Sigmoid colon (tissue), 7 donors: ENCODE results near the gene VPS13D. TPM values are rescaled to one million over a fixed set of nuclear protein-coding genes. Genes with fewer than 3 reads are reported as not detected.

ENCODE experiments used
- DNase-seq: peaks from one replicate; pipeline ENCODE4 v3.0.0-alpha.2; 2019
- H3K27ac ChIP-seq, 4 donors: fragments of 200-600 bp; sonication (generic); one replicate each; pipeline ENCODE4 v1.5.1; 2016 to 2019; ENCODE audit warnings: mild to moderate bottlenecking in 1 of 4
- H3K27me3 ChIP-seq, 3 donors: fragments of 200-600 bp; sonication (generic); one replicate each; pipeline ENCODE4 v1.5.1; 2019; ENCODE audit warnings: mild to moderate bottlenecking in 1 of 3
- H3K36me3 ChIP-seq, 4 donors: fragments of 200-600 bp; sonication (generic); one replicate each; pipeline ENCODE4 v1.5.1; 2016 to 2019
- H3K4me1 ChIP-seq, 4 donors: fragments of 200-600 bp; sonication (generic); one replicate each; pipeline ENCODE4 v1.5.1; 2017 to 2019
- H3K4me3 ChIP-seq, 4 donors: fragments of 200-600 bp; sonication (generic); one replicate each; pipeline ENCODE4 v1.5.1; 2017 to 2019; ENCODE audit warnings: mild to moderate bottlenecking in 2 of 4, moderate library complexity in 1 of 4
- H3K9me3 ChIP-seq, 4 donors: fragments of 200-600 bp in 3 of 4; sonication (generic) in 3 of 4; one replicate each; pipeline versions ENCODE4 v1.5.1 to v1.6.1; 2013 to 2019
- EP300 ChIP-seq, 4 donors: sonication (generic); formaldehyde crosslinking; IDR thresholded peaks; one replicate each; pipeline ENCODE4 v1.6.1; 2017; ENCODE audit warnings: antibody characterized with exemption in 4 of 4
- POLR2A ChIP-seq, 2 donors: fragments of 450-650 bp; IDR thresholded peaks; one replicate each; pipeline ENCODE4 v1.6.1; 2016; ENCODE audit warnings: antibody characterized with exemption in 2 of 2, mild to moderate bottlenecking in 2 of 2, moderate library complexity in 2 of 2
- POLR2AphosphoS5 ChIP-seq, 4 donors: sonication (generic); formaldehyde crosslinking; IDR thresholded peaks; one replicate each; pipeline ENCODE4 v1.6.1; 2017; ENCODE audit warnings: antibody characterized with exemption in 4 of 4
- WGBS, 2 donors: extraction: QIAGEN DNeasy Blood & Tissue Kit; methylation state at CpG; one replicate each; pipeline ENCODE4 v1.1.7; 2013; 5-methylcytosine and 5-hydroxymethylcytosine counted together
- intact Hi-C: fragments of 100-400 bp; cut with DNase I; formaldehyde crosslinking; loops from one replicate; pipeline ENCODE4 v1.15.1; 2023
- polyA plus RNA-seq, 3 donors: library from polyadenylated mRNA; stranded (reverse); fragments of 200-250 nt; gene quantifications; one replicate each; pipeline ENCODE4 v1.2.3, GENCODE V29; 2013
- total RNA-seq, 4 donors: library from RNA; depleted of rRNA; stranded (reverse); fragments of >200 nt; gene quantifications; one replicate each; pipeline ENCODE4 v1.1.0, GENCODE V29; 2016
- TF ChIP-seq, protein P1 (sequence below), 4 experiments: fragments of 450-650 bp in 3 of 4; fragments of 200-600 bp in 1 of 4; IDR thresholded peaks; one replicate each; pipeline ENCODE4 v1.5.1; 2016 to 2019; ENCODE audit warnings: antibody characterized with exemption in 4 of 4, mild to moderate bottlenecking in 3 of 4, moderate library complexity in 2 of 4
- donor health status: healthy with polysubstance abuse.
- donor health status: Bipolar disorder and iron deficiency.
- donor health status: healthy.

VPS13D gene
- total and polyA plus RNA-seq, 7 donors: 7.6 to 90.8 (median 49.7) TPM

- TF ChIP-seq EP300 (IDR thresholded peaks at IDR 0.05): no peak
- TF ChIP-seq, protein P1, sequence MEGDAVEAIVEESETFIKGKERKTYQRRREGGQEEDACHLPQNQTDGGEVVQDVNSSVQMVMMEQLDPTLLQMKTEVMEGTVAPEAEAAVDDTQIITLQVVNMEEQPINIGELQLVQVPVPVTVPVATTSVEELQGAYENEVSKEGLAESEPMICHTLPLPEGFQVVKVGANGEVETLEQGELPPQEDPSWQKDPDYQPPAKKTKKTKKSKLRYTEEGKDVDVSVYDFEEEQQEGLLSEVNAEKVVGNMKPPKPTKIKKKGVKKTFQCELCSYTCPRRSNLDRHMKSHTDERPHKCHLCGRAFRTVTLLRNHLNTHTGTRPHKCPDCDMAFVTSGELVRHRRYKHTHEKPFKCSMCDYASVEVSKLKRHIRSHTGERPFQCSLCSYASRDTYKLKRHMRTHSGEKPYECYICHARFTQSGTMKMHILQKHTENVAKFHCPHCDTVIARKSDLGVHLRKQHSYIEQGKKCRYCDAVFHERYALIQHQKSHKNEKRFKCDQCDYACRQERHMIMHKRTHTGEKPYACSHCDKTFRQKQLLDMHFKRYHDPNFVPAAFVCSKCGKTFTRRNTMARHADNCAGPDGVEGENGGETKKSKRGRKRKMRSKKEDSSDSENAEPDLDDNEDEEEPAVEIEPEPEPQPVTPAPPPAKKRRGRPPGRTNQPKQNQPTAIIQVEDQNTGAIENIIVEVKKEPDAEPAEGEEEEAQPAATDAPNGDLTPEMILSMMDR (IDR thresholded peaks at IDR 0.05): no peak
- TF ChIP-seq POLR2AphosphoS5 (IDR thresholded peaks at IDR 0.05): no peak
- no peak for TF ChIP-seq POLR2A (IDR thresholded peaks at IDR 0.05)
- intact Hi-C loops: no loop called here
- Histone ChIP-seq H3K4me1 (peaks cover 0 to 66% (median 54%) of the 10 kb centered on the region in 4 donors), H3K4me3 (no peak overlapping the region), H3K9me3 (no peaks in the 10 kb centered on the region), H3K27ac (peak overlapping the region; percentile 71 to 85 (median 81)), H3K27me3 (no peaks in the 10 kb centered on the region), H3K36me3 (no peaks in the 10 kb centered on the region)
- DNase-seq: no peak
- whole genome bisulfite sequencing, 2 donors: 91 to 93% methylated on average over 7 of the region's 7 CpGs
Observed at GRCh38 chr1:12183095-12183794, 46.6 kb upstream of the VPS13D start.

- intact Hi-C loops: no loop called here
Observed at GRCh38 chr1:12184008-12184681, 45.7 kb upstream of the VPS13D start.

DNA sequence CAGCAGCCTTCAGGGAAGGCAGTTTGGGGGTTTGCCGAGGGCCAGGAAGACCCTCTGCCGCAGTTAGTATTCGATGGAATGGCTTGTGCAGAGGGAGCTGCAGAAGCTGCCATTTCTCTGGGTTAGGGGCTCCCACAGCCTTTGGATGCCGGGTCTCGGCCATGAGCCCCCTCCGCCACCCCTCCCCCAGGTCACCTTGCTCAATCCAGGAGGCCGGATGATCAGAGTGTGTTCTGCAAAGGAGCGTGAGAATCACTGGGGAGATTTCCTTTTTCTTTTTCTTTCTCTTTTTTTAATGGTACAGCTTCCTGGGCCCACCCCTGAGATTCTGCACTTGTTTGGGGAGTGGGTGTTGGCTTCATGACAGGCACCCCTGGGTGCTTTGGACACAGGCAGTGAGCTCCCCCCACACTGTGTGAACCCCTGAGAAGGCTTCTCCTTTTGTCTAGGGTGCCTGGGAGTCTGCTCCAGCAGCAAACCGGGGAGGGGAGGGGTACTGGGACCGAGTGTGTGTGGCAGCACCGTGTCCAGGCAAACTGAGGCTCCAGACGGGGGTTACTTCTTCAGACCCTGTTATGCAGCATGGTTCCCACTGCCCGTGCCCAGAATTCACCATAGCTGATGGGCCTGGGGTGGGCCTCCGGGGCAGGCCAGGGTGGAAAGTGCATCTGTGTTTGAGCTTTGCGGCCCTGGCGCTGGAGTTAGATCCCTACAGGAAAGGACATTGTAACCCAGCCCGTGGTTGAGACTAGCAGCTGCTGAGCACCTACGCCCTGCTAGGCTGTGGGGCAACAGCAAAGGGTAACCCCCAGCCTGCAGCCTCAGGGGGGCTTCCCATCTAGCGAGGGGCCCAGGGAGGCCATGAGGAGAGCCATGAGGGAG, 44.6 kb upstream of the VPS13D start:
- Histone ChIP-seq H3K4me3 (peak overlapping the region in 2 of 4 donors; percentile 16 to 21), H3K4me1 (peaks cover 0 to 70% (median 59%) of the 10 kb centered on the region in 4 donors), H3K27ac (peak overlapping the region; percentile 71 to 85 (median 81)), H3K9me3 (no peaks in the 10 kb centered on the region), H3K27me3 (no peaks in the 10 kb centered on the region), H3K36me3 (no peaks in the 10 kb centered on the region)
- 77 to 82% methylated on average over 19 of the region's 19 CpGs for WGBS, 2 donors
- no peak for TF ChIP-seq POLR2AphosphoS5 (IDR thresholded peaks at IDR 0.05)
- TF ChIP-seq, protein P1 (IDR thresholded peaks at IDR 0.05): no peak
- TF ChIP-seq POLR2A (IDR thresholded peaks at IDR 0.05): no peak
- TF ChIP-seq EP300 (IDR thresholded peaks at IDR 0.05): no peak
- peak; percentile 65 for DNase-seq
- intact Hi-C loops: no loop called here

More at GRCh38 chr1:12184008-12184681, 45.7 kb upstream of the VPS13D start:
- DNase-seq: peak; percentile 96
- no peaks in the 10 kb centered on the region for H3K36me3 ChIP-seq
- no peaks in the 10 kb centered on the region for H3K27me3 ChIP-seq
- no peaks in the 10 kb centered on the region for H3K9me3 ChIP-seq
- peaks cover 0 to 69% (median 58%) of the 10 kb centered on the region in 4 donors for H3K4me1 ChIP-seq
- H3K27ac ChIP-seq: peak overlapping the region; percentile 71 to 85 (median 81)
- WGBS, 2 donors: 45 to 73% methylated on average over 10 of the region's 10 CpGs
- peak; percentile 60 to 91 (median 78) for TF ChIP-seq POLR2AphosphoS5 (IDR thresholded peaks at IDR 0.05)
- TF ChIP-seq EP300 (IDR thresholded peaks at IDR 0.05): peak in 1 of 4 donors; percentile 86
- TF ChIP-seq, protein P1 (IDR thresholded peaks at IDR 0.05): no peak
- TF ChIP-seq POLR2A (IDR thresholded peaks at IDR 0.05): peak in 1 of 2 donors; percentile 8
- H3K4me3 ChIP-seq: peak overlapping the region in 2 of 4 donors; percentile 16 to 21

DNA sequence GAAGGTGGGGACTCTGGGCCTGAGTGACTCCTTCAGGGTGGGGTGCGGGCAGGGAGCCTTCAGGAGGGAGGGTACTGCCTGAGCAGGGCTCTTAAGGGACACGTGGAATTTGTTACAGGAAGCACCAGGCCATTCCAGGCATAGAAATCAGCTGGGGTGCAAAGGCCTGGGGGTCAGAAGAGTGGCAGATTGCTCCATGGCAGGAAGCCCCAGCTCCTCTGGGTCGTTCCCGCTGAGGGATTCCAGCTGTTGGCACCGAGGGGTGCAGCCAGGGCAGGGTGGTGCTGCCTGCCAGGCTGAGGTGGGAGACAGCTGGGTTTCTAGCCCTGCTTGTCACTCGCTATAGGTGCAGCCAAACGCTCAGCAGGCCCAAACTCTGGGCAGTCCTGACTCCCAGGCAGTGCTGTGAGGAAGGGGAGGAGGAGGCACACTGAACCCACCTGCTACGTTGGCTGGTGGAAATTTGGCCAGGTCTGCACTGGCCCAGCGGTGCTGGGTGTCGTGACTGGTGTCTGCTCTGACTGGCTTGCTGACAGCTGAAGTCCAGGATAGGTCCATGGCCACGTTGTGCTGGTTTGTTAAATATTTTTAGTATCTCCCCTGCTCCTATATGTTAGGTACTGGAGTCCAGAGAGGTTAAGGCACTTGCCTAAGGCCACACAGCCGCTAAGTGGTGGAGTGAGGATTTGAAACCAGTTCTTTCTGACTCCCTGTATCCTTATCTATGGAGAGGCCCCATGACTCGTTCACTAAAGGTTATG, 43.7 kb upstream of the VPS13D start:
- Histone ChIP-seq H3K36me3 (peaks cover 0 to 4% (median 0%) of the 10 kb centered on the region in 4 donors), H3K9me3 (no peaks in the 10 kb centered on the region), H3K27ac (peak overlapping the region; percentile 71 to 85 (median 81)), H3K4me1 (peaks cover 0 to 65% (median 57%) of the 10 kb centered on the region in 4 donors), H3K4me3 (no peak overlapping the region), H3K27me3 (no peaks in the 10 kb centered on the region)
- DNase-seq: no peak
- no peak for TF ChIP-seq POLR2A (IDR thresholded peaks at IDR 0.05)
- TF ChIP-seq, protein P1 (IDR thresholded peaks at IDR 0.05): no peak
- TF ChIP-seq EP300 (IDR thresholded peaks at IDR 0.05): no peak
- intact Hi-C loops: no loop called here
- 69 to 73% methylated on average over 13 of the region's 13 CpGs for WGBS, 2 donors
